Activated T-cell treated with anti-CD3 and anti-CD28 coated beads, Interleukin-2, amount 50 U/mL, for 24 hours (primary cell): ENCODE results near the gene JAM3.
A peak's percentile ranks its signal among the peaks of the same experiment; 100 is the strongest.

Source experiments
- DNase-seq: peaks from one replicate; pipeline ENCODE4 v3.0.0-alpha.2; 2020
- H3K27ac Mint-ChIP-seq: 2 replicates; pipeline ENCODE4 v1.8.0; 2020; ENCODE audit warnings: mild to moderate bottlenecking, mixed read lengths
- H3K27me3 Mint-ChIP-seq: 2 replicates; pipeline ENCODE4 v1.8.0; 2020; ENCODE audit warnings: mixed read lengths
- H3K36me3 Mint-ChIP-seq: 2 replicates; pipeline ENCODE4 v1.8.0; 2020; ENCODE audit warnings: low read depth, mixed read lengths
- H3K4me1 Mint-ChIP-seq: 2 replicates; pipeline ENCODE4 v1.8.0; 2020; ENCODE audit warnings: low read depth, mixed read lengths
- H3K4me3 Mint-ChIP-seq: 2 replicates; pipeline ENCODE4 v1.8.0; 2020; ENCODE audit warnings: mild to moderate bottlenecking, moderate library complexity, mixed read lengths
- H3K9me3 Mint-ChIP-seq: 2 replicates; pipeline ENCODE4 v1.8.0; 2020; ENCODE audit warnings: mixed read lengths

The JAM3 gene

DNA sequence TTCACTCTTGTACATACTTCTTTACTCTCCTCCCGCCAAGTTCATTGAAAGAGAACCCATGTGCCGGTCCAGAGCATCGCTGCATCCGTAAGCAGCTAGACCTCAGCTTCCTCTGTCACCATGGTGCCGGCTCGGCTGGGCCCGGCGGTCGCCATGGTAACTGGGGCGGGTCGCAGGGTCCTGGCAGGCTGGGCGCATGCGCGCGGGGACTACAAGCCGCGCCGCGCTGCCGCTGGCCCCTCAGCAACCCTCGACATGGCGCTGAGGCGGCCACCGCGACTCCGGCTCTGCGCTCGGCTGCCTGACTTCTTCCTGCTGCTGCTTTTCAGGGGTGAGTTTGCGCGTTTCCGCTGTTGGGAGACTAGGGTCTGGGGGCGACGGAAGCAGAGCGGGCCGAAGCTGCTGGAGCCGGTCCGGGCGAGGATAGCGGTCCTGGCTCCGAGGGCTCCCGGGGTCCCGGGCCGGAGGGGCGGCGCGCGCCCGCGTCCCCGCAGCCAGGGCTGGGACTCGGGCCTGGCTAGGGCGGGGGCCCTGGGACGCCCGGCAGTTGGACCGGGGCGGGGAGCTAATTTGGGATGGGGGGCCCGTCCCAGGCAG lies at the start of gene JAM3:
JAM3 (plus strand) TSS at position 244 of the 597 bp plus-strand sequence; CDS start at position 256, 12 bp downstream.
- DNase-seq: peak; percentile 98
- Mint-ChIP-seq H3K4me1 (peaks cover 20% of the 10 kb centered on the region), H3K36me3 (peaks cover 2% of the 10 kb centered on the region), H3K27ac (peak within 1 kb of the TSS; percentile 92), H3K9me3 (no peaks in the 10 kb centered on the region), H3K4me3 (peak within 1 kb of the TSS; percentile 95), H3K27me3 (peaks cover 7% of the 10 kb centered on the region)

GRCh38 chr11:134019500-134019899 lies 49.4 kb upstream of the JAM3 start:
- H3K27me3 Mint-ChIP-seq: peaks cover 27% of the 10 kb centered on the region
- peaks cover 3% of the 10 kb centered on the region for H3K4me1 Mint-ChIP-seq
- no peaks in the 10 kb centered on the region for H3K9me3 Mint-ChIP-seq
- no peak overlapping the region for H3K4me3 Mint-ChIP-seq
- no peak for DNase-seq
- H3K27ac Mint-ChIP-seq: no peak overlapping the region
- no peaks in the 10 kb centered on the region for H3K36me3 Mint-ChIP-seq

DNA sequence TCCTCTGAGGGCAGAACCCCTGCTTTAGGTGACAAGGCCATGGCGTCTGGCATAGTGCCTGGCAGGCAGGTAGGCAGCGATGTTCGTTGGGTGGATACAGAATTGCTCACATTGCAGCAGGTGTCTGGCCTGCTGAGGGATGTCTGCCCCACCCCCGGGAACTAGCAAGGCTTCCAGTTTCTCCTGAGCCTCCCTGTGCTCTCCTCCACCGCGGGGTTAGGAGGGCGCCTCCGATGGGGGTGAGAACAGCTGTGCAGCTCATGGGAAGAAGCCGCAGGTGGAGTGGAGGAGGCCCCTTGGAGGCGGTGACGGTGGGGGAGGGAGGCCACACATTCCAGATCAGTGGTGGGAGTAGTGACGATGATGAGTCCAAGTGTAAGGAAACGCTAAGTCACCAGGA lies 48.3 kb upstream of the JAM3 start:
- Mint-ChIP-seq H3K27ac (no peak overlapping the region), H3K4me3 (no peak overlapping the region), H3K27me3 (peaks cover 24% of the 10 kb centered on the region), H3K9me3 (no peaks in the 10 kb centered on the region), H3K36me3 (no peaks in the 10 kb centered on the region), H3K4me1 (peaks cover 12% of the 10 kb centered on the region)
- no peak for DNase-seq

GRCh38 chr11:134021326-134021725 lies 47.5 kb upstream of the JAM3 start:
- H3K27ac Mint-ChIP-seq: no peak overlapping the region
- DNase-seq: no peak
- no peaks in the 10 kb centered on the region for H3K9me3 Mint-ChIP-seq
- no peaks in the 10 kb centered on the region for H3K36me3 Mint-ChIP-seq
- peaks cover 12% of the 10 kb centered on the region for H3K4me1 Mint-ChIP-seq
- peaks cover 20% of the 10 kb centered on the region for H3K27me3 Mint-ChIP-seq
- no peak overlapping the region for H3K4me3 Mint-ChIP-seq

- Mint-ChIP-seq H3K27ac (no peak overlapping the region), H3K27me3 (peaks cover 20% of the 10 kb centered on the region), H3K4me3 (no peak overlapping the region), H3K36me3 (no peaks in the 10 kb centered on the region), H3K9me3 (no peaks in the 10 kb centered on the region), H3K4me1 (peaks cover 24% of the 10 kb centered on the region)
- no peak for DNase-seq
These were observed 46.1 kb upstream of the JAM3 start for GRCh38 chr11:134022748-134023147.

GRCh38 chr11:134024420-134025081 lies 44.3 kb upstream of the JAM3 start:
- H3K4me1 Mint-ChIP-seq: peaks cover 34% of the 10 kb centered on the region
- H3K36me3 Mint-ChIP-seq: no peaks in the 10 kb centered on the region
- no peak for DNase-seq
- peak overlapping the region; percentile 72 for H3K27ac Mint-ChIP-seq
- peaks cover 11% of the 10 kb centered on the region for H3K27me3 Mint-ChIP-seq
- H3K4me3 Mint-ChIP-seq: no peak overlapping the region
- H3K9me3 Mint-ChIP-seq: no peaks in the 10 kb centered on the region

- Mint-ChIP-seq H3K4me3 (no peak overlapping the region), H3K36me3 (no peaks in the 10 kb centered on the region), H3K4me1 (peaks cover 34% of the 10 kb centered on the region), H3K27me3 (peaks cover 6% of the 10 kb centered on the region), H3K27ac (peak overlapping the region; percentile 72), H3K9me3 (no peaks in the 10 kb centered on the region)
- DNase-seq: no peak
These were observed 43.8 kb upstream of the JAM3 start for GRCh38 chr11:134025082-134025429.

DNA sequence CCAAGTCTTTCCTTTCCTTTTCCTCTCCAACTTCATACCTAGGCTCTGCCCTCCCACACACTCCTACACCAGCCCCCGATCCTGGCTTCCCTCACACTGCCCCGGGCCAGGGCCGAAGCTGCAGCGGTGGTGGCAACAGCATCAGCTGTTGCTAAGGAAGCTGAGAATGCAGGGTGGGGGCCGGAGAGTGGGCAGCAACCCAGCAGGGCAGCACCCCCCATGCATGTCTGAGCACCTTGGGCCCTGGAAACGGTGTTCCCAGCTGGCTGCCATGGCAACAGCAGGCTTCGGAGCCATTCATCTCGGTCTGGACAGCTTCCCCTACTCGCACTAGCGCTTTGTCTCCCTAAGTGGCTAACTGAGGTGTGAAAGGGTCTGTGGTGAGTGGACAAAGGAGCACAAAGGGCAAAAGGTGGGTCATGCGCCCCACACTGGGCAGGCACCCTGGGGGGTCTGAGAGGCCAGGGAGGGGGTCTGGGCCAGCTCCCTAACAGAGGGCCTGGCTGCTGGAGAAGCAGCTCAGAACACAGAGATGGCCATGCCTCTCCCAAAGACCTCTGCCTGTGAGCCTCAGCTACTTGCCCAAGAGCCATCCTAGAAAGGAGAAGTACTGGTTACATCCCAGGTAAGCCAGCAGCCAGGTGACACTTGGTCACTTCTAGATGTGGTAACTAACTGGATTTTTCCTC lies 42.1 kb upstream of the JAM3 start:
- Mint-ChIP-seq H3K27me3 (no peaks in the 10 kb centered on the region), H3K4me1 (peaks cover 34% of the 10 kb centered on the region), H3K27ac (no peak overlapping the region), H3K9me3 (no peaks in the 10 kb centered on the region), H3K4me3 (no peak overlapping the region), H3K36me3 (no peaks in the 10 kb centered on the region)
- no peak for DNase-seq

- Mint-ChIP-seq H3K36me3 (no peaks in the 10 kb centered on the region), H3K4me3 (no peak overlapping the region), H3K9me3 (no peaks in the 10 kb centered on the region), H3K27me3 (no peaks in the 10 kb centered on the region), H3K4me1 (peaks cover 39% of the 10 kb centered on the region), H3K27ac (peak overlapping the region; percentile 46)
- no peak for DNase-seq
These were observed 41.2 kb upstream of the JAM3 start for GRCh38 chr11:134027671-134028070.

DNA sequence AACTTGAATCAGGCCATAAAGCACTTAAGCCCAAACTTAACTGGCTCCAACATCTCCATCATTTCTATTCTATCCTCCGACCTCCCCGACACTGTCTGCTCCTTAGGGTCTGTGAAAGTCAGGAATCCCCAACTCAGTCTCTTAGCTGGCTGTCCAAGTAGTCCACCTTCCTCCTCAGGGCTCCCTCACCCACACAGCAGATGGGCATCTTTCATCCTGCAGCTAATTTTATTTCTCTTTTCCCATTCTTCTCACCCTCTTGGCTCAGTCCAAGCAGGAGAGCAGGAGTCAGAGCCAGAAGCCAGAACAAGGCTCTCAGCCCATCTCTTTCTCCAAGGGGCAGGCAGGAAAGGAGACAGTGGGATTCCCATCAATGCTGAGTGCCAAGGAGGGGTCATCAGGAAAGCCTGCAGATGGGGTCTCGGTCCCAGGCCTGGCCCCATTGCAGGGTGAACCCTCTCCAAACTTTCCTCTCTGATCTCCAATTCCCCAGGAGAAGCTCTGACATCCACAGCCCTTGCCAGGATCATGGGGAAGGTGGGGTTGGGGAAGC lies 40.4 kb upstream of the JAM3 start:
- Mint-ChIP-seq H3K36me3 (no peaks in the 10 kb centered on the region), H3K4me3 (no peak overlapping the region), H3K4me1 (peaks cover 46% of the 10 kb centered on the region), H3K27me3 (no peaks in the 10 kb centered on the region), H3K9me3 (no peaks in the 10 kb centered on the region), H3K27ac (no peak overlapping the region)
- no peak for DNase-seq

- H3K36me3 Mint-ChIP-seq: no peaks in the 10 kb centered on the region
- peaks cover 59% of the 10 kb centered on the region for H3K4me1 Mint-ChIP-seq
- H3K9me3 Mint-ChIP-seq: no peaks in the 10 kb centered on the region
- H3K4me3 Mint-ChIP-seq: no peak overlapping the region
- no peaks in the 10 kb centered on the region for H3K27me3 Mint-ChIP-seq
- H3K27ac Mint-ChIP-seq: no peak overlapping the region
- DNase-seq: no peak
These were observed 38.0 kb upstream of the JAM3 start for GRCh38 chr11:134030853-134031252.

- Mint-ChIP-seq H3K9me3 (no peaks in the 10 kb centered on the region), H3K4me1 (peaks cover 62% of the 10 kb centered on the region), H3K27me3 (no peaks in the 10 kb centered on the region), H3K27ac (no peak overlapping the region), H3K36me3 (no peaks in the 10 kb centered on the region), H3K4me3 (no peak overlapping the region)
- DNase-seq: no peak
These were observed 36.8 kb upstream of the JAM3 start for GRCh38 chr11:134032043-134032442.

DNA sequence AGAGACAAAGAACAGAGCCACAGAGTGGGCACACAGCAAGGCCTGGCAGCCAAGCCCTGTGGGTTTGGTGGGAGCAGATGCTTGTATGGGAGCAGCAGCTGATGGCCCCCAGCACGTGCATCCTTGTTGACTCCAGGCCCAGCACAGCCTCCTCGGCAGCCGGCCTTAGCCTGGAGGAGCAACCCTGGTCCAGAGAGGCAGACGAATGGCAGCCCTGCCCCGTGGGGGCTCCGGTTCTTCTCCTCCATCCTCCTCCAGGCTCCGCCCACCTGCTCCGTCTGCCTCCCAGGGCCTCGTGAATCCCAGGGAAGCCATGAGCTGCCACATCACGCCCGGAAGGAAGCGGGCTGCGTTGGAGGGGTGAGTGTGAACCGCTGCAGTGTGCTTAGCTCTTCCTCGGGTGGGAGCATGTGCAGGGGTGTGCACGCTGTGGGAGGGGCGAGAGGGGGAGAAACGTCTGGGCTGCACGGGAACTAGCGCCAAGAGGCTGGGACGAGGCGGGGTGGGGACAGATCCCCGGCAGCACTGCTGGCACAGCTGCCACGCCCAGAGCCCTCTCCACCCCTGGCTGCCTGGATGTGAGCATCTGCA lies 36.3 kb upstream of the JAM3 start:
- H3K4me3 Mint-ChIP-seq: no peak overlapping the region
- H3K4me1 Mint-ChIP-seq: peaks cover 60% of the 10 kb centered on the region
- no peak for DNase-seq
- no peaks in the 10 kb centered on the region for H3K36me3 Mint-ChIP-seq
- no peaks in the 10 kb centered on the region for H3K9me3 Mint-ChIP-seq
- no peaks in the 10 kb centered on the region for H3K27me3 Mint-ChIP-seq
- no peak overlapping the region for H3K27ac Mint-ChIP-seq

- Mint-ChIP-seq H3K4me1 (peaks cover 58% of the 10 kb centered on the region), H3K4me3 (no peak overlapping the region), H3K27ac (no peak overlapping the region), H3K27me3 (no peaks in the 10 kb centered on the region), H3K9me3 (no peaks in the 10 kb centered on the region), H3K36me3 (no peaks in the 10 kb centered on the region)
- no peak for DNase-seq
These were observed 35.6 kb upstream of the JAM3 start for GRCh38 chr11:134033276-134033675.
